GM18951 (cell line): Measurements from ENCODE around the gene NUCB1.

ENCODE experiments used
- POLR2A ChIP-seq: IDR thresholded peaks from 4 replicates; pipeline ENCODE4 v1.6.1; 2011; ENCODE audit warnings: mild to moderate bottlenecking; ENCODE audit not compliant: insufficient read length, insufficient read depth; ENCODE audit errors: extremely low read depth
- in situ Hi-C: fragments of 300-500 bp; cut with MboI; formaldehyde crosslinking; loops from one replicate; pipeline ENCODE4 v1.12.0; 2022; ENCODE audit warnings: low sequenced_read_pairs, mixed read lengths, inconsistent platforms; ENCODE audit not compliant: unreplicated experiment

The NUCB1 gene

GRCh38 chr19:48969276-48970138 lies 69.4 kb downstream of the NUCB1 start:
- TF ChIP-seq POLR2A = no peak
- in situ Hi-C loops = no loop called here

- in situ Hi-C loops = no loop called here
- TF ChIP-seq POLR2A = no peak
Observed at GRCh38 chr19:48970139-48970766, 70.1 kb downstream of the NUCB1 start.

GRCh38 chr19:48970923-48971395 lies 70.8 kb downstream of the NUCB1 start:
- no peak for TF ChIP-seq POLR2A
- in situ Hi-C loops = no loop called here
